GM18498 (cell line): ENCODE measurements around the gene FUT9.

Experiments
- ATAC-seq: cut with Tn5 transposase; IDR thresholded peaks from one replicate; pipeline ENCODE4 v1.9.1; 2021; ENCODE audit warnings: mild to moderate bottlenecking, moderate library complexity; ENCODE audit not compliant: unreplicated experiment

FUT9 gene

DNA sequence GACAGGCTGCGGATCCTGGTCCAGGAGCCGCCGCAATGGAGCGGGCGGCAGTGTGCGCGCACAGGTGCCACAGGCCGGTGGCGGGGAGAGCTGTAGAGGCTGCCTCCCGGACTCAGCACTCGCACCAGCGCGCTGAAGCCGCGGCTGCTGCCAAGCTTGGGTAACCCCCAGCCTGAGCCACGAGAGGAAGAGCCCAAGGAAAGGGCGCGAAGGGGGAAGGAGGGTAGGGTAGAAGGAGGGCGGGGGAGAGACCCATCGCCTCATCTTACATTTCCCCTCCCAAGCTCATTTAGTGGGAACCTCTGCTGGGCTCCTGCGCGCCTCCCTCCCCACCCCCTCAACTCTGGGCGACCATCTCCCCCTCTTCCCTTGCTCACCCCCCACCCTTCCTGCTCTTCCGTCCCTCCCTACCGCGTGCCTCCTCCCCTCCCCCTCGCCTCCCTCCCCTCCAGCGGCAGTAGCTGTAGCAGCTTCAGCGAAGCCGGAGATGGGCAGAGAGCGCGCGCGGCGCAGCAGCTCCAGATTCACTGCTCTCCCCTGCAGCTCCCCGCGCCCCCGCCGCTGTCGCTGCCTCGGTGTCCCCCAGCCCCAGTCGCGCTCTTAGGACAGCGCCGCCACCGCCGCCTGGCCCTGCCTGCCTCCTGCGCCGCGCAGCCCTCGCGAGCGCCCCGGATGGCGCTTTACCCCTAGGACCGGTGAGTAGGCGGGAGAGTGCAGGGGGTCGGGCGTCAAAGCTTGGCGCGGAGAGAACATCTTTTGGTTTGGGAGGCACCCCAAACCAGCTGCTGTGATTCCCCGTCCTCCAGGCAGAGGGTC lies at the start of gene FUT9:
Gene FUT9 (plus strand): TSS at position 457 of the 816 bp plus-strand sequence. CDS start 187,182 bp downstream, outside the sequence.
- no peak for ATAC-seq

DNA sequence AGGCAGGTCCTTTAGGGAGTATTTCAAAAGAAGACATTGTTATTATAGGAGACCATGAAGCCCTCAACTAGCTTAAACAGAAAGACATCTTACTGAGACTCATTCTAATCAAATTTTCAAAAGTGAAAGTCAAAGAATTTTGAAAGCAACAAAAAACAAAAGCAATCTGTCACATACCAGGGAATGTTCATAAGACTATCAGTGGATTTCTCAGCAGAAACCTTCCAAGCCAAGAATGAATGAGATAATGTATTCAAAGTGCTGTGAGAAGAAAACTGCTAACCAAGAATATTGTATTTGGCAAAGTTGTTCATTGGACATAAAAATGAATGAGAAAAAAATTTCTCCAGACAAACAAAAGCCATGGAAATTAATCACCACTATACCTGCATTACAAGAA lies 48.2 kb upstream of the FUT9 start:
- no peak for ATAC-seq

DNA sequence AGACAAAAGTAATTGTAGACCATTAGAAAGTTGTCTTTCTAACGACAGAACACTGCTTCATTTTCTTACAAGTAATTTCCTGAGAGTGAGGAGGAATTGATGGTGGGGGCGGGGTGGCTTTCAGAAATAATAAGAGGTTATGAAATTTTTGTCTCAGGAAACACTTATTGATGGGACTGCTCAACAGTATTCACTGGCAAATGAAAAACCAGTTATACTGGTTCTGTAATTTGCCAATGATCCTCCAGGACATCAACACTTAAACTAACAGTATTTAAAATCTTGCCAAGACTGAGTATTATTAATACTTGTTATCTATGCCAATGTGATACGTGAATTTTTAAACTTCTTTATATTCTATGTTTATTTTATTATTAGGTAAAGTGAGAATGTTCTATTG lies 41.8 kb upstream of the FUT9 start:
- ATAC-seq, result no peak

DNA sequence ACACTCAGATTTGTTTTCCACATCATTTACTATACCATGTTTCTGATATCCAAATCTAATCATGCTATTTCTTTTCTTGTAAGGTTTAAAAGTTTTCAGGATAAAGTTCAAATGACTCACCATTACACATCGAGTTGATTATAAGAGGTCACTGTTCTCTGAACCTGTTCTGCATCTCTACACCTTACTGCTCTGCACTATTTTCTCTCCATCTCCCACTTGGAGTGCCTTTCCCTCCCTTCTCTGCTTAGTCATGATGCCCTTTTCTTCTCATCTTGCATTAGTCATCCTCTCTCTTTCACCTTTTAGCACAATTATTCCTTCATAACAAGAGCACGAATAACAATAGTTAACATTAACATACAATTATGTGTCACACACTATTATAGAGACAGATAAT lies 37.5 kb upstream of the FUT9 start:
- no peak for ATAC-seq

- no peak for ATAC-seq
Observed at GRCh38 chr6:95991906-95992305, 23.9 kb upstream of the FUT9 start.

GRCh38 chr6:95994151-95994550 lies 21.6 kb upstream of the FUT9 start:
- no peak for ATAC-seq

- no peak for ATAC-seq
Observed at GRCh38 chr6:95998133-95998532, 17.6 kb upstream of the FUT9 start.

DNA sequence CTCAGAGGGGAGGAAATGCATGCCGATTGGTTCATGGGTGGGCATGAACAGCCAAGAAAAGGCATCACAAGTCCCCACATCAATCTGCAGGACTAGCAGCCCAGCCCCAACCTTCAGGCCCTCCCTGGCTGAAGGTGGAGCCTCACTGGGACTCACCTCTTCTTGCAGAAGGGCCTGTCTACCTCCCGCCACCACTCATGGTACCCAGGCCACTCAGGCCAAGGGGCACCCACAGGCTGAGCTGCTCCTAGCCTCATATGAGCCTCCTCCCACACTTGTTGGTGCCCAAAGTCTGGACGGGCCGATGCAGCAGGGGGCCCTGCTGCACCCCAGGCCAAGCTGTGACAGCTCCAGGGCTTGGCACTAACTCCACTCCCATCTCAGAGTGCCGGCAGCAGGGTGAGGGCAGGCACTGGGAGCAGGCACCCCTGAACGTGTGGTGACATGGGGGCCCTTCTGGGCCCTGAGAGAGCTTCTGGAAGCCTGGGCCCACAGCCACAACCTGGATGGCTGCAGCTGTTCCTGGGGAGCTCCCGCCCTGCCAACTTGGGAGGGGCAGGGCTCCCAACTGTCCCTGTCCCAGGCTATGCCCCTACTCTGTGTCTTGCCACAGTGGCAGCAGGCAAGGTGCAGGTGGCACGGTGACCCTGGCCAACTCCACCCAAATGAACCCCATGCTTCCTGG lies 13.7 kb upstream of the FUT9 start:
- ATAC-seq, result no peak

DNA sequence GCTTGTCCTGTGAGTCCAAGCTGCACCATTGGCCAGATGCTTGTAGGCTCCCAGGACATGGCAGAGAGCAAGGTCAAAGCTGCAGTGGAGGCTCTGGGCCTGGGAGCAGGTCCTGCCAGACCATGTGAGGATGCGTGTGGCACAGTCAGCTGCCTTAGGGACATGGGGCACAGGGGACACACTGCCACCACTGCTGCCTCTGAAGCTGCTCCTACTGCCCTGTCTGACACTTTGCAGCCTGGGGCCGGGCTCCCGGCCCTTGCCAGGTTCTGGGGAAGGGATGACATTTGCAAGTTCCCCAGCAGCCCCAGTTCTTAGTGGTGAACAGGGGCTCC lies 13.2 kb upstream of the FUT9 start:
- ATAC-seq, result no peak

GRCh38 chr6:96002912-96003311 lies 12.9 kb upstream of the FUT9 start:
- no peak for ATAC-seq

- no peak for ATAC-seq
Observed at GRCh38 chr6:96007663-96008062, 8.1 kb upstream of the FUT9 start.

DNA sequence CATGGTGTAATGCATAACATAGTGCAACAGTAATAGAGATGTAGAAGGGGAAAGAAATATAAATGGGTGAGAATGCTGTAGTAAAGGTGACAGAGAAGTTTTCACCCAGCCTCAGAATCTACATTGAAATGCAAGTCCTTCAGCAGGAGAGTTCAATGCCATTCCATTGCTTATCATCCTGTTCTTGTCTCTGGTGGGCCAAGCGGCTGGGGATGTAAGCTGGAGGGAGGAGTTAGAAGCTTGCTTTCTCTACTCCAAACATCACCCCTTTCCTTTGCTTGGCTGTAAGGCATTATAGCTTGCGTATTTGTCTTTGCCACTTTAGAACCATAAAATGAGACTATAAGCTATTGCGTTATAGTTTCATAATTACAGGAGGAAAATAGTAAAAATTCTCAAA lies 2.2 kb upstream of the FUT9 start:
- no peak for ATAC-seq

DNA sequence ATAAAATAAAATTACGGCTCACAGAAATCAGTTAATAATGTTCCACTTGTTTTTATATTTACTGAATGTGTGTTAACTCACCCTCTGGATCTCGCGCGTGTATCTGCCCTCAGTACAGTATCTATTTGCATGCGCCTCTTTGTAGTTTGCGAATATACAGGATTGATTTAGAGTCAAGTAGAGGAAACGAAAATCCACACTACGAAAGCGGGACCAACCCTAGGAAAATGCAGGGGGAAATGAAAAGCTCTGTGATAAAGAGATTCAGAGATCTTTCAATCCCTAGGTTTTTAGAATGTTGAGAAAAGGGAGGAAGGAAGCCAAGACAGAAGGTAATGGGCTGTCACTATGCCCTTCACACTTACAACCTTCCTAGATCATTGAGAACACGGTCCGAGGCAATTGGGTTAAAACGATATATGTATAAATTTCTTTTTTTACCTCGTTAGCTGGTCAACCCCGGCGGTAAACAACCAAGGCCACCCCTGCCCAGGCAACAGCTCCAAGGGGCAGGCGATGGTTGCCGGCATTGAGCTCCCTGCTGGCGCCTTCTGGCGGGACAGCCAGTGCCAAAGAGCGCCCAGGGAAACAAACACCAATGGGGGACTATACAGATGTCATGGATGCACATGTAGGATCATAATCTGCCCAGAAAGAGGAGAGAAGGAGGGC lies 792 bp upstream of the FUT9 start:
- no peak for ATAC-seq

- ATAC-seq, result no peak
Observed at GRCh38 chr6:96016334-96017069, 728 bp downstream of the FUT9 start.

DNA sequence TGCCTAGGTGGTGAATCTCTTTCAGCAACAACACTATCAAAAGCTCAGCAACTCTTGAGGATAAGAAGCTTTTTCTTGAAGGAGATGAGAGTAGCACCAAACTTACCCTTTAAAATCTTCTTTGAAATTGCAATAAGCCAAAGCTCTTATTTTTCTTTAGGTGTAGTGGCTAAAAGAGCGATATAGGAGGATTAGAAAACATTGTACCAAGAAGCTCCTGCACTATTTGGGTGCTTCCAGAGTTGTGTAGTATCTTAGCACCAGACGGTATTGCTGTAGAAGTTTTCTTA lies 1.2 kb downstream of the FUT9 start:
- no peak for ATAC-seq

GRCh38 chr6:96022225-96022624 lies 6.5 kb downstream of the FUT9 start:
- ATAC-seq, result no peak

DNA sequence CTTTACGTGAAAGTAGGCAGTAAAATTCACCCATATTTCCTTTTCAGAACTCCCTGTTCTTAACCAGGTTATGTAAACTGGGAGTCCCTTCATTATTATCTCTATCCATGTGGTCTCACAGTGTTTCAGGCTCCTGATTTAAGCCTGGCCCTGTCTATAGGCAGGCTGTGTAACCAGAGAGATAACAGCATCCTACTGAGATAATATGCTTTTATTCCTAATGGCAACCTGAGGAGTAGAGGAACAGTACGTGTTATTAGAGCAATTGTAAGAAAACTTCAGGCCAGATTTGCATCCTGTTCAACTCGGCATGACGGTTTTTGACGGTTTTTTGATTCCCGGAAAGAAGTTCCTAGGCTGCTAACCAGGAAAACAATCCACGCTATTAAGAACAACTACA lies 16.9 kb downstream of the FUT9 start:
- ATAC-seq, result no peak

DNA sequence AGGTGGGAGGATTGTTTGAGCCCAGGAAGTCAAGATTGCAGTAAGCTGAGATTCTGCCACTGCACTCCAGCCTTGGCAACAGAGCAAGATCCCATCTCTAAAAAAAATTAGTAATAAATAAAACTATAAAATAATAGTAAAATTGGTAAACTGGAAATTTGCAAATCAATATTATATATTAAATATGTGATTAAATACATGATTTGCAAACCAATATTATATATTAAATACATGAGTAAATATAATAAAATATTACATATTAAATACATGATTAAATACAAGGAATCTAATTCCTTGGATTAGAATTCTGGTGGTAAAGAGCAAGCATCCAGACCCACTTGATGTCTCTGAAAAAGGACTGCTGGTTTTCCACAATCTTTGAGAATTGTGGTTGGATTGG lies 35.8 kb downstream of the FUT9 start:
- ATAC-seq, result no peak

DNA sequence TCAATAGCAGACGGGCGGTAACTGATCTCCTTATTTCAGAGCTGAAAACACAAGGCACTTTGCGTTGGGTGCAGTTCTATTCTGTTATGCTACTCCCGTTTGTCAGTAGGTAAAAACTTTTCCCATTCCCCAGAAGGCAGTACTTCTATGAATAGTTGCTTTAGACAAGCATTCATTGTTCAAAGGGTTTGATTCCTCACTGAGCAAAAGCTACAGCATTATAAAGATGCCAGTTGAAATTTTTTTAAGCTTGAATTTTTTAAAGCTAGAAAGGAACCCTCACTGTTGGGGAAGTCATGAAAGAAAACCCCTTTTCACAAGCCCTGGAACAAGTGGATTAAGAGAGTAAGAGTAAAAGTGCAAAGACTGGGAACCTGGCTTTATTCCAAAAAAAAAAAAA lies 42.3 kb downstream of the FUT9 start:
- ATAC-seq, result no peak

DNA sequence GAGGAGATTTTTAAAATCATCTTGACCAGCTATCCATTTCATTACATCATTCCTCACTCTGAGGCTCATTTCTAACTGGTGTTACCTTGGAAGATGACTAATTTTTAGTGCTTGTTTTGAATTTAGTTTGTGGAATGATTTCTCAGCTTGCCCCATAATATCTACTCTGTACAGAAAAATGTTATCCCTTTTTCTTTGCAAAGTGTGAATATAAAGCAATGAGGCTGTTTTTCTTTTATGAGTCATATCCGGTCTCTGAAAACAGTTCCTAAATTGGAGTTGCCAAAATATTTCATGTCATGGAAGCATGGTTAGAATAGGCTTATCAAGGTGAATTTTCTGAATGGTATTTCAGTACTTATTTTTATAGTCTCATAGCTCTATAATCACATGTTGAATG lies 43.8 kb downstream of the FUT9 start:
- no peak for ATAC-seq

DNA sequence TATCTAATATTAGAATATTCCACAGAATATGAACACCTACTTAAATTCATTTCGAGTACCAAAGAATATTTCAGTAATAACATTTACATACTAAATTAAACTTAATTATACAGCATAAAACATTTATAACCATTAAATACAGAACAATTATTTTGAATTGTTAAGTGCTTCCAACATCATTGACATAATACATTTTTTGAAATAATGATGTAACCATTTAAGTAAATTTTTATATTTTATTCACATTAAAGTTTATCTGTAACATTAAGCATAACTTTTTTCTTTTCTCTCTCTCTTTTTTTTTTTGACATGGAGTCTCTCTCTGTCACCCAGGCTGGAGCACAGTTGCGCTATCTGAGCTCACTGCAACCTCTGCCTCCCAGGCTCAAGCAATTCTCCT lies 44.5 kb downstream of the FUT9 start:
- ATAC-seq, result no peak

DNA sequence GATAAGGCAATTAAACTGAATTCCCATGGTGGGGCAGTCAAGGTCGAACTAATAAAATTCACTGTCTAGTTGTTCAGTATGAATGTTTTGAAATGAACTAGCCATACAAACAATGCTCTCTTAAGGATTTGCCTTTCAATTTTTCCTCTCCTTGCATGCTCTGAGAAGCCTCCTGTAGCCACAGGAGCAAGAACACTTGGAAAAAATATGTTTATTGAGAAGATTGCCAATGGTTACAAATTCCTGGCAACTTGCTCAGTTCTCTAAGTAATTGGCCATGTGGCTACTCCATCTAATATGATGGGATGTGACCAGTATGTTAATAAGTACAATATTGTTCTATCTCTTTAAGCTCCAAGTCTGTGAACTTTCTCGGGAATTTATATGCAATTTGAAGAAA lies 49.4 kb downstream of the FUT9 start:
- no peak for ATAC-seq
